Prostate gland (tissue), 2 donors: ENCODE measurements around the gene FAM184B.

Experiments used
- POLR2A ChIP-seq: fragments of 450-650 bp; IDR thresholded peaks from one replicate; pipeline ENCODE4 v1.6.1; 2016; ENCODE audit warnings: antibody characterized with exemption, mild to moderate bottlenecking
- TF ChIP-seq, protein P1 (sequence below), 4 experiments: fragments of 200-600 bp in 2 of 4; fragments of 450-650 bp in 2 of 4; sonication (generic) in 2 of 4; IDR thresholded peaks; 1 replicate in 3 of 4; 2 replicates in 1 of 4; pipeline ENCODE4 v1.5.1; 2016 to 2019; ENCODE audit warnings: antibody characterized with exemption in 4 of 4, mild to moderate bottlenecking in 2 of 4, moderate library complexity in 2 of 4

GRCh38 chr4:17682222-17682566 is 99.2 kb downstream of the FAM184B start:
- TF ChIP-seq POLR2A = no peak
- TF ChIP-seq, protein P1, sequence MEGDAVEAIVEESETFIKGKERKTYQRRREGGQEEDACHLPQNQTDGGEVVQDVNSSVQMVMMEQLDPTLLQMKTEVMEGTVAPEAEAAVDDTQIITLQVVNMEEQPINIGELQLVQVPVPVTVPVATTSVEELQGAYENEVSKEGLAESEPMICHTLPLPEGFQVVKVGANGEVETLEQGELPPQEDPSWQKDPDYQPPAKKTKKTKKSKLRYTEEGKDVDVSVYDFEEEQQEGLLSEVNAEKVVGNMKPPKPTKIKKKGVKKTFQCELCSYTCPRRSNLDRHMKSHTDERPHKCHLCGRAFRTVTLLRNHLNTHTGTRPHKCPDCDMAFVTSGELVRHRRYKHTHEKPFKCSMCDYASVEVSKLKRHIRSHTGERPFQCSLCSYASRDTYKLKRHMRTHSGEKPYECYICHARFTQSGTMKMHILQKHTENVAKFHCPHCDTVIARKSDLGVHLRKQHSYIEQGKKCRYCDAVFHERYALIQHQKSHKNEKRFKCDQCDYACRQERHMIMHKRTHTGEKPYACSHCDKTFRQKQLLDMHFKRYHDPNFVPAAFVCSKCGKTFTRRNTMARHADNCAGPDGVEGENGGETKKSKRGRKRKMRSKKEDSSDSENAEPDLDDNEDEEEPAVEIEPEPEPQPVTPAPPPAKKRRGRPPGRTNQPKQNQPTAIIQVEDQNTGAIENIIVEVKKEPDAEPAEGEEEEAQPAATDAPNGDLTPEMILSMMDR (IDR thresholded peaks at IDR 0.05) = no peak
